ENCODE data around the gene XDH. TPM values are rescaled to one million over a fixed set of nuclear protein-coding genes. Genes with fewer than 3 reads are reported as not detected.

XDH gene
- total and polyA plus RNA-seq, 9 of the 15 experiments (the other 6 are each of a cell fraction or from before 2014, with no cell fraction given), result 0.04 to 0.06 TPM; not detected in 7

GRCh38 chr2:31286230-31286629 is 128.3 kb downstream of the XDH start:
- intact Hi-C loops (cut with micrococcal nuclease), result no loop called here
- H3K27ac ChIP-seq (ENCODE audit: extremely low read depth, low read depth, low read length), result no peak overlapping the region
- ChIA-PET CTCF (ENCODE audit: low intra/inter-chr PET ratio) (no interaction called here), POLR2A (interaction anchor here (0.6 to 1.5 kb wide), 2 partner anchors 19 to 80 kb away, joined by 3 read pairs; no protein-coding TSS in a partner anchor)
- no peak overlapping the region for H3K4me2 ChIP-seq (ENCODE audit: insufficient read depth, low read length)
- no TSS peak for BruUV-seq (replicated peaks)
- no peak for DNase-seq (ENCODE audit: extremely low read depth in 1 of 4, low spot score in 3 of 4)
- H3K36me3 ChIP-seq (ENCODE audit: control insufficient read depth, insufficient read depth, low read length), result no peaks in the 10 kb centered on the region
- H3K79me2 ChIP-seq (ENCODE audit: control insufficient read depth, insufficient read depth, low read length), result no peaks in the 10 kb centered on the region
- in situ Hi-C loops (cut with MboI), result no loop called here
- 3% methylated on average over 4 of the region's 4 CpGs for WGBS (ENCODE audit: insufficient coverage, low coverage, missing lambda C conversion rate)
- no peak for FAIRE-seq
- ATAC-seq, result no peak
- H3K9ac ChIP-seq (ENCODE audit: insufficient read depth in 1 of 2, low read depth in 2 of 2, low read length in 2 of 2), result no peak overlapping the region
- H3K4me3 ChIP-seq, result no peak overlapping the region
- no peak overlapping the region for H2AFZ ChIP-seq (ENCODE audit: low read depth, low read length)
- peaks cover 0 to 13% of the 10 kb centered on the region in 2 experiments; a peak in 2 of 5 replicates for H3K27me3 ChIP-seq (ENCODE audit: control insufficient read depth in 2 of 2, insufficient read depth in 2 of 2, low read length in 2 of 2)
- H3K4me1 ChIP-seq (replicated peaks in 1 of 2; ENCODE audit: control insufficient read depth in 2 of 2, insufficient read depth in 2 of 2, low read length in 2 of 2), result no peaks in the 10 kb centered on the region
- H3K9me1 ChIP-seq (ENCODE audit: control insufficient read depth, insufficient read depth, low read length), result no peaks in the 10 kb centered on the region
- TF ChIP-seq CCAR2 (IDR thresholded peaks at IDR 0.05; ENCODE audit: low read depth, low read length), result no peak
- no peak for TF ChIP-seq EZH2 (IDR thresholded peaks at IDR 0.05; ENCODE audit: borderline replicate concordance, low read depth, low read length)
- TF ChIP-seq ZNF780A (CRISPR knock-in tag; IDR thresholded peaks at IDR 0.05), result no peak
- no peak for TF ChIP-seq E2F5 (CRISPR knock-in tag; IDR thresholded peaks at IDR 0.05)
- no peak for TF ChIP-seq ZBTB49 (CRISPR knock-in tag; IDR thresholded peaks at IDR 0.05; ENCODE audit: borderline replicate concordance)
- no peak for TF ChIP-seq ZNF57 (CRISPR knock-in tag; IDR thresholded peaks at IDR 0.05)
- no peak for TF ChIP-seq TAF9B (IDR thresholded peaks at IDR 0.05; ENCODE audit: partially characterized antibody)
- no peak for TF ChIP-seq ARID2 (IDR thresholded peaks at IDR 0.05)
- TF ChIP-seq BCL6 (CRISPR knock-in tag; IDR thresholded peaks at IDR 0.05), result no peak
- TF ChIP-seq FOXJ2 (tag; IDR thresholded peaks at IDR 0.05), result no peak
- TF ChIP-seq ZNF140 (CRISPR knock-in tag; IDR thresholded peaks at IDR 0.05), result no peak
- TF ChIP-seq GTF2E2 (tag; IDR thresholded peaks at IDR 0.05), result no peak
- no peak for TF ChIP-seq MBD1 (CRISPR knock-in tag; IDR thresholded peaks at IDR 0.05)
- no peaks in the 10 kb centered on the region for H3K9me3 ChIP-seq (replicated peaks; ENCODE audit: control insufficient read depth, insufficient read depth, low read depth, low read length)
- no peaks in the 10 kb centered on the region for H4K20me1 ChIP-seq (replicated peaks; ENCODE audit: control insufficient read depth, insufficient read depth, low read length)

Measured in K562 (cell line).